DMS114 treated with DMSO at 0.1 percent for 48 hours (cell line): ENCODE data around the gene NFATC2IP.

ENCODE experiments used
- DNase-seq: peaks from one replicate; lab custom pipeline; 2025; ENCODE audit not compliant: unreplicated experiment; lab: John Stamatoyannopoulos, UW

The NFATC2IP gene

DNA sequence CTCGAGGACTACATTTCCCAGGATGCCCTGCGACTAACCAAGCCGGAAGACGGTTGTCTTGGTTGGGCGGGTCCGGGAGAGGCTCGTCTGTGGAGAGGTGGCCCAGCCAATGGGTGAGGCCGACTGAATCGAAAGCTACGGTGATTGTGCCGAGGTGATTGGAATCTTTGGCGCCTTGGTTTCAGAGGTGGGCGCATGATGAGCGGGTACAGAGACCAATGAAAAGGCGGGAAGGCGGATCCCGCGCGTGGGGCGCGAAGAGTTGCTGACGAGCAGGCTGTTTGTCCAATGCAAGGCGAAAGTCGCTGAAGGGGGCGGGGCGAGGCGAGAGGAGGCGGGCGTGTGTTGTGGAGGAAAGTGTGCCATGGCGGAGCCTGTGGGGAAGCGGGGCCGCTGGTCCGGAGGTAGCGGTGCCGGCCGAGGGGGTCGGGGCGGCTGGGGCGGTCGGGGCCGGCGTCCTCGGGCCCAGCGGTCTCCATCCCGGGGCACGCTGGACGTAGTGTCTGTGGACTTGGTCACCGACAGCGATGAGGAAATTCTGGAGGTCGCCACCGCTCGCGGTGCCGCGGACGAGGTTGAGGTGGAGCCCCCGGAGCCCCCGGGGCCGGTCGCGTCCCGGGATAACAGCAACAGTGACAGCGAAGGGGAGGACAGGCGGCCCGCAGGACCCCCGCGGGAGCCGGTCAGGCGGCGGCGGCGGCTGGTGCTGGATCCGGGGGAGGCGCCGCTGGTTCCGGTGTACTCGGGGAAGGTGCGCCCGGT, at the start of gene NFATC2IP:
TSS of gene NFATC2IP (plus strand) at position 290 of the 762 bp plus-strand sequence. CDS start at position 365, 75 bp downstream.
- peak; percentile 99 for DNase-seq

DNA sequence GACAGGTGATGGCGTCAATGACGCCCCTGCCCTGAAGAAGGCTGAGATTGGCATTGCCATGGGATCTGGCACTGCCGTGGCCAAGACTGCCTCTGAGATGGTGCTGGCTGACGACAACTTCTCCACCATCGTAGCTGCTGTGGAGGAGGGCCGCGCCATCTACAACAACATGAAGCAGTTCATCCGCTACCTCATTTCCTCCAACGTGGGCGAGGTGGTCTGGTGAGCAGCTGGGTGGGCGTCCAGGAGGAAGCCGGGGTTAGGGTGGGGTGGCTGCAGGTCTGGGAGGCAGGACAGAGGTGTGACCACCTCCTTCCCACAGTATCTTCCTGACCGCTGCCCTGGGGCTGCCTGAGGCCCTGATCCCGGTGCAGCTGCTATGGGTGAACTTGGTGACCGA, 48.9 kb upstream of the NFATC2IP start:
- DNase-seq, result no peak

DNA sequence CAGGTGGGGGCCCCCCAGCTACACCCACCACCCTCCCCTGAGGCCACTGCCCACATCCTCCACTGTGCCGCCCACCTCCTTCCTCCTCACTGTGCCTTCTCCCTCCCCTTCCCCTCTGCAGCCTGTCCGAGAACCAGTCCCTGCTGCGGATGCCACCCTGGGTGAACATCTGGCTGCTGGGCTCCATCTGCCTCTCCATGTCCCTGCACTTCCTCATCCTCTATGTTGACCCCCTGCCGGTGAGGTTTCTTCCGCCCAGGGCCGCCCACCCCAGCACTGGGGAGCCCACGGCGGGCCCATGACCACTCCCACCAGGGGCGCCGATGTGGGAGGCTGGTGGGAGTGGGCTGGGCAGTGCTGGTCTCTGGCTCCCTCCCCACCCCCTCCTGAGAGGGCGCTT, 47.8 kb upstream of the NFATC2IP start:
- DNase-seq, result no peak

DNA sequence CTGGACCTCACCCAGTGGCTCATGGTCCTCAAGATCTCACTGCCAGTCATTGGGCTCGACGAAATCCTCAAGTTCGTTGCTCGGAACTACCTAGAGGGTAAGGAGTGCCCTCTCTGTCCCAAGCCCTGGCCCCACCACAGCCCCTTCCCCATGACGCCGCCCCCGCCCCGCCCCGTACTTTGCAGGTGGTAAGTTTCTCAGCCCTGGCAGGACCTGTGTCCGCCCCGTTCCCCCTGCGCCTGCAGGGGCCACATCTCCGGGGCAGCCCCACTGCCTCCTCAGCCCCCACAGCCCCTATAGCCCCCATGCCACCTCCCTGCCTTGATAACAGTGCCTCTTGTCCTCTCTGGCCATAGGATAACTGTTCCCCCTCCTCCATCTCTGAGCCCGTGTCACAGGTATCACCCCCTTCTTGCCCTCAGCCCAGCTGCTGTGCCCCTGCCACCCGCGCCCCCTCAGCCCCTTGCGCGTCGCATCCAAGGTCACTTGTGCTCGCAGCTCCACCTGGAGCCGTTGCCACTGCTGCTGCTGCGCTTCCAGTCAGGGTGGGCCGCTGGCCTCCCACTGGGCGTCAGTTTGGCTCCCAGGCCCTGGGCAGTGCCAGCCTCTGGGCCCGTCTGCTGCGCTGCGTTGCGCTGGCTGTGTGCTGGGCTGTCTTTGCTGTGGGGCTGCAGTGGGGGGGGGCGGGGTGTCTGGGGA, 47.2 kb upstream of the NFATC2IP start:
- DNase-seq, result no peak

DNA sequence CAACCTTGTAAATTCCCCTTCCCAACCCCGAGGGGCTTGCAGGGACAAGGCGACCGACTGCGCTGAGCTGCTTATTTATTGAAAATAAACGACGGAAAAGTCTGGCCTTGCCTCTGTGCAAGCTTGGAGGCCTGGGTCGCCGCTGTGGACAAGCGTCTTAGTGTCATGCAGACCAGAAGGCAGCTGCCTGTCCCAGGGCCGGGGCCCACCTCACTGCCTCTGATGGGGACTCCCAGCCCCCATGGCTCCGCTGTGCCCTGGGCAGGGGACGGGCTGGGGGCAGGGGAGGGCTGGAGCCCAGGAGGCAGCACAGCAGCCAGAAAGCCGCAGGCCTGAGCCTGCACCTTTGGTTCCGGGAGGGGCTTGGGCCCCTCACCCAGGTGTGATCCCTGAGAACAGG, 46.4 kb upstream of the NFATC2IP start:
- DNase-seq, result no peak

DNA sequence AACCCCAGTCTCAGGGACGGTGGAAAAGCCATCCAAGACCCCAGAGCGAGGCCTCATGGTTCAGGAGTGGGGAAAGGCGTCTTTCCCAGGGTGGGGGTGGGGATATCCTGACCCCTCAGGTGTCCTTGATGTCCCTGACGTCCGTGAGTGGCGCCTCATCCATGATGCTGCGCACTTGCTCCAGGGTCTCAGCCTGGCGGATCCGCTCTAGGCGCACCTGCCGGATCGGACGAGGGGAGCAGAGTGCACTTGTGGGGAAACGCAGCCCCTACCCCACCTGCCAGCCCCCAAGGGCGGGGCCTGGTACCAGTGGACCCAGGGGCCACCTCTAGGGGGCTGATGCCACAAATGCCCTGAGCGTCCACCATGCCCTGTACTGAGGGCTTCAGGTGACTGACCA, 45.9 kb upstream of the NFATC2IP start:
- no peak for DNase-seq

DNA sequence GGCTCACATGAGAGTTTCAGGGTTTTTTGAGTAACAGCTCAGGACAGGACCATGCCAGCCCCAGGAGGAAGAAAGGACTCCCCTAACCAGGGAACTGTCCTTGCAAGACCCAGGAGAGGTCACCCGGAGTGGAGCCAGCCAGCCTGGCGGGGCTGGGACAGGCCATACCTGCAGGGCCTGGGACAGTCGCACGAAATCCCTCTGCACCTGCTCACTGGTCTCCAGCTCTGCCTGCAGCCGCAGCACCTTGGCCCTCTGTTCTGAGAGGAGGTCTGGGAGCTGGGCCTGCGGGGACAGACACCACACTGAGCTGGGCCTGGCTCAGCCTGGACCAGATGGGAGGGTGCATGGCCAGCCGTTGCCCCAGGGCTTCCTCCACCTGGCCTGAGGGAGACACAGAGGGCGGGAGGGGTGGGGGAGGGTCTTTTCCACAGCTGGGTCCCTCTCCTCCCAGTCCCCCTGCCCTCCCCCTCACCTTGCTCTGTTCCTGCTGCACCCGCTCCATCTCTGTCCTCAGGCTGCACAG, 45.4 kb upstream of the NFATC2IP start:
- DNase-seq, result no peak

DNA sequence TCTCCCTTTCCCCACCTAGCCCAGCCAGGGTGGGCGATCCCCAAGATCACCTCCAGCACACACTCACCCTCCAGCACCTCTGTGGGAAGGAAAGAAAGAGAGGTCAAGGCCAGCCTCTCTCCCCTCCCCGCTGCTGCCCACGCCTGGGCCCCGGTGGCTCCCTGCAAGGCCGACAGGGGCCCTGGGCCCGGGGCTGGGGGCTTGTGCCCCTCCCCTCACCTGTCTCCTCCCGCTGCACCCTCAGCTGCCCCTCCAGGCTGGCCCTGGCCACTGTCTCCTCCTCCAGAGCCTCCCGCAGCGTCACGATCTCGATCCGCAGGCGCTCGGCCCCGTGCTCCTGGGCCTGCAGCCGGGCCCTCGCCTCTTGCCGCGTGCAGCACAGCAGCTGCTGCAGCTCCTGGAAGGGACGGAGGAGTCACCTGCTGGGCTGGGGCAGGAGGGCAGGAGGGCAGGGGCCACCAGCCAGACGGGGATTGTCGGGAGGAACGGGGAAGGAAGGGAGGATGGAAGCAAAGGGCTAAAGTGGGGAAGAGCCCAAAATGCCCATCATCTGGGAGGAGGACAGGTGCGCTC, 44.9 kb upstream of the NFATC2IP start:
- no peak for DNase-seq

DNA sequence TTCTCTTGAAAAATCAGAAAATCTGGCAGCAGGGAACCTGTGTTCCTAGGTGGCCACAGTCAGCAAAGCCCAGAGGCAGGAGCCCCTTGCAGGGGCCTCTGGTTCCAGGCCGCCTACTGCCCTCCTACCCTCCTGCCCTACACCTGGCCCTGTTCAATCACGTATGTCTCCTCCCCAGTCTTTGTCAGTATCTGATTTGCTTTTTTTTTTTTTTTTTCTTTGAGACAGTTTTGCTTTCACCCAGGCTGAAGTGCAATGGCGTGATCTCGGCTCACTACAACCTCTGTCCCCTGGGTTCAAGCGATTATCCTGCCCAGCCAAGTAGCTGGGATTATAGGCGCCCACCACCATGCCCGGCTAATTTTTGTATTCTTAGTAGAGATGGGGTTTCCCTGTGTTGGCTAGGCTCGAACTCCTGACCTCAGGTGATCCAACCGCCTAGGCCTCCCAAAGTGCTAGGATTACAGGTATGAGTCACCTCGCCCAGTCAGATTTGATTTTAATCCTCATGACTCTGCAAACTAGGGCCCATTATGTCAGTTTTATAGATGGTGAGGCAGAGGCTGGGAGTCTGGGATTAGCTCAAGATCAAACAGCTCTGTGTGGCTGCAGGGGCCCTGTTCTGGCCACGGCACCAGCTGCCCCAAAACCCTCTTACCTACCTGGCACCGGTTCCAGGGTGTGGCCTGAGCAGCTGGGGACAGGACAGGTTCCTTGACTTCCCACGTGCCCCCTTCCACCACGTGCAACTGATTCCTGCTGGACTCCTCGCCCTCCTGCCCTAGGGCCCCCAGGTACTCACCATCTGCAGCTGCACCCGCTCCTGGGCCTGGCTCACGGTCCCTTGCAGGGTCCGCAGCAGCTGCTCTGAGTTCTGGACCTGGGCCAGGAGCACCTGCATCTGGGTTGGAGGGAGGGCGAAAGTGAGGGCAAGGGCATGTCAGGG, 40.4 kb upstream of the NFATC2IP start:
- no peak for DNase-seq

DNA sequence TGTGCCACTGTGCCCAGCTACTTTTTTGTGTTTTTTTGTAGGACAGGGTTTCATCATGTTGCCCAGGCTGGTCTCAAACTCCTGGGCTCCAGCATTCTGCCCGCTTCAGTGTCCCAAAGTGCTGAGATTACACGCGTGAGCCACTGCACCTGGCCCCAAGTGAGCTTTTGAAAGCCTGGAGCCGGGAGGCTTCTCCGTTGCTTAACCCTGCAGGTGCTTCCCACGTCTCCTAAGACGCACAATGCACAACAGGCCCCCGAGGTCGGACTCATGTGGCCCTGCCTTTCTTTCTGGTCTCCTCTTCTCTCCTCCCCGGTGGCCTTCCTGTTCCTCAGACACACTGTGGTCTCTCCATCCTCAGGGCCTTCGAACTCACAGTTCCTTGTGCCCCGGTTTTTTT, 38.2 kb upstream of the NFATC2IP start:
- no peak for DNase-seq

DNA sequence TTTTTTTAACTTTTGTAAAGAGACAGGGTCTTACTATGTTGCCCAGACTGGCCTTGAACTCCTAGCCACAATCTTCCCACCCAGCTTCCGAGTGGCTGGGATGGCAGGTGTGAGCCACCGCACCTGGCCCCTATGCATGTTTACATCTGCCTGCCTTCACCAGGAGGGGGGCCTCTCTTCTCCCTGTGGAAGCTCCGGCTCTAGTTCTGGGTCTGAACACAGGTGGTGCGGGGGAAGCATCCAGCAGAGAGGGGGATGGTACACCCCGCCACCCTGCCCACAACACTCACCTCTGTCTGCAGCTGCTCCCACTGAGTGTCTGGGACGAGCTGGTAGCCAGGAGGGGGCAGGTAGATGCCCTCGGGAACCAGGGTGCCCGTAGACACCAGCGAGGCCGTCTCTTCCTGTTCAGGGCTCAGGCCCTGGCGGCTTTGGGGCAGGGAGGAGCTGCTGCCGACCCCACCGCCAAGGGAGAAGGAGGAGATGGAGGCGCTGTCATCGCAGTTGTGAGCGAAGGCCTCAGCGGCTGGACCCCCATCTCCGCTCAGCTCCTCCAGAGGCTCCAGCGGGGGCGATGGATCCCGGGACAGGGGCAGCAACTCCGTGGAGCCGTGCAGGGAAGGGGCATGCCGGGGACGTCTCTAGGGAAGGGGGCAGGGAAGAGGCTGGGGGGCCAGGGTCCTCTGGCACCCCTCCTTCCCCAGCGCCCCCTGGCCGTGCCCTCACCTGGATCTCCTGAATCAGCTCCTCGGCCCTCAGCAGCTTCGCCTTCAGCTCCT, 36.6 kb upstream of the NFATC2IP start:
- no peak for DNase-seq

DNA sequence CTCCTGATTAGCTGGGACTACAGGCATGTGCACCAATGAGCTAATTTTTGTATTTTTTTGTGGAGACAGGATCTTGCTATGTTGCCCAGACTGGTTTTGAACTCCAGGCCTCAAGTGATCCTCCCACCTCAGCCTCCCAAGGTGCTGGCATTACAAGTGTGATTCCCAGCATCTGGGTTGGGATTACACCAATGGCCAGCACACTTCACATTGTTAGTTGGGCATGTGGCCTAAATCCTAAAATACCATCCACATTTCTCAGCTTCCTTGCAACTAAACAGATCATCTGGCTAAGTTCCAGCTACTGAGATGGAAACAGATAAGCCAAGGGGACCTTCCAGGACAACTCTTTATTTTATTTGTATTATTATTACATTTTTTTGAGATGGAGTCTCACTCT, 35.6 kb upstream of the NFATC2IP start:
- DNase-seq, result no peak

DNA sequence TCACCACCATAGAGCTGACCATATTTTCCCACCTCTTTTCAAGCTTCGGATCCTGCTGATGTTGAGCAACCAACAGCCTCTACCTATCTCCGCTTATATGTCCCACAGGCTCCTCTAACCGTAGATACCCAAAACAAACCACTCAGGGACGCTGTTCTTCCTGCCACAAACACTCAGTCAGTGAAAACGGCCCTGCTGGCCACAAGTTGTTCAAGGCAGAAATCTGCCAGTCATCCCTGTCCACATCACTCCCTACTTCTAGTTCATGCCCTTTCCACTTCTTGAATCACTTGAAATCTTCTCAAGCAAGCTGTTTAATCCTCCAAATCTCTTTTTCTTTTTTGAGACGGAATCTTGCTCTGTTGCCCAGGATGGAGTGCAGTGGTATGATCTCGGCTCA, 33.6 kb upstream of the NFATC2IP start:
- DNase-seq, result no peak

DNA sequence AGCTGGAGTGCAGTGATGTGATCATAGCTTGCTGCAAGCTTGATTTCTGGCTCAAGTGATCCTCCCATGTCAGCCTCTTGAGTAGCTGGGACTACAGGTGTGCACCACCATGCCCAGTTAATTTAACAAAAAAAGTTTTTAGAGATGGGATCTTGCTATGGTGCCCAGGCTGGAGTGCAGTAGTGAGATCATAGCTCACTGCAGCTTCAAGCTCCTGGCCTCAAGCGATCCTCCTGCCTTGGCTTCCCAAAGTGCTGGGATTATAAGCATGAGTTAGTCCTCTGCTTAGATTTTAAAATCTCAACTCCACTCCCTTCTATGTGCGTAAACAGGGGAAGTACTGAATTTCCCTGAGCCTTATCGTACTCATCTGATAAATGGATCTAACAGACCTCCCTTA, 32.0 kb upstream of the NFATC2IP start:
- no peak for DNase-seq

DNA sequence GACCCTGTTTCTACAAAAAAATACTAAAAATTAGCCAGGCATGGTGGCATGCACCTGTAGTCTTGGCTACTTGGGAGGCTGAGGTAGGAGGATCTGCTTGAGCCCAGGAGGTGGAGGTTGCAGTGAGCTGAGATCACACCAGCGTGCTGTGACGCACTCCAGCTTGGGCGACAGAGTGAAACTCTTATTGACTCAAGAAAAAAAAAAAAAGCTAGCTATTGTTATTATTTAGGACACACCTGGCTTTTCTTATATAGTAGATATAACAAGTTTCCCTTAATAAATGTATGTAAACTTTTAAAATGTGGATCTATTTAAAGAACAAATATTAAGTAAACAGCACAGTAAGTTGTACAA, 27.5 kb upstream of the NFATC2IP start:
- DNase-seq, result no peak

DNA sequence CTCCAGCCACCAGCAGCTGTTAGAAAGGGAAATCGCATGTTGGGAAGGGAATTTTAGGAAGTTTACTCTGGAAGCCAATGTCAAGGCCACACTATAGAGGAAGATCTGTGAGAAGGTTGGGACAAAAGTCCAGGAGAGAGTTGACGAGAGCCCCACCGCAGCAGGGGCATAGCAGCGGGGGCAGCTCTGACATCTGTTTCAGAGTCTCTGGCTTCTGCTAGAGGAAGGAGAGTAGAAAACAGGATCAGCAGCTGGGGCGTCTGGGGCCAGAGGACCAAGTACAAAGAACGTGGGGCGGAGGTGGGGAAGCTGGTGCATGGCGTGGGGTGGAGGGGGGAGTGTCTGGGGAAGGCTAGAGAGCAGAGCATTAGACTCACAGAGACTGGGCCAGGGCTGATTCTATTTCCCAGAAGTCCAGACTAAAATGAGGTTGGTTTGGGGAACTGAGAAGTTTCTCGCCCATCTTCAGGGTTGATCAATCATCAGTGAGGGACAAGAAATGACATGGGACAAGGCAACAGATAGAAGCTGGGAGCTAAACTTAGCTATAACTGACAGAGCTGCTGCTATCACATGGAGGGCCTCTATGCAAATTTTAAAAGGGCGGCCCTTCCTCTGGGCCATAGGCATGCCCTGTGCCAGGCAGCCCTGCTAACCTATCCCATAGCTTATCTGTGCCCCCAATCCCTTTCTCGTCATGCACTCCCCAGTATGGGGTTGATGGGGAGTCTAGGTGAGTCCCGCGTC, 26.9 kb upstream of the NFATC2IP start:
- no peak for DNase-seq

DNA sequence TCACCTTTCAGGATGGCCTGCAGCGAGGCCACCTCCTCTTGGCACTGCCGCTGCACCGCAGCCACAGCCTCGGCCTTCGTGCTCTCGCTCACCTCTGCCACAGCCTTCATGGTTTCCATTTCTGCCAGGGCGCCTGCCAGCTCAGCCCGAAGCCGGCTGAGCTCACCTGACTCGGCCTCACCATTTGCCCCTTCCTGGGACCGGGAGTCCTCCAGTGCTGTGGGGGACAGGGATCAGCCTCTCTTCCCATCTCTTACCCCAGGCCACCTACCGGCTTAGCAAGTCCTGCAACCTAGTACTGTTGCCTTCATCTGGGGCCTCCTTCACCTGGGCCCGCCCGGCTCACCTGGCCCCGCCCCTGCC, 26.4 kb upstream of the NFATC2IP start:
- no peak for DNase-seq

DNA sequence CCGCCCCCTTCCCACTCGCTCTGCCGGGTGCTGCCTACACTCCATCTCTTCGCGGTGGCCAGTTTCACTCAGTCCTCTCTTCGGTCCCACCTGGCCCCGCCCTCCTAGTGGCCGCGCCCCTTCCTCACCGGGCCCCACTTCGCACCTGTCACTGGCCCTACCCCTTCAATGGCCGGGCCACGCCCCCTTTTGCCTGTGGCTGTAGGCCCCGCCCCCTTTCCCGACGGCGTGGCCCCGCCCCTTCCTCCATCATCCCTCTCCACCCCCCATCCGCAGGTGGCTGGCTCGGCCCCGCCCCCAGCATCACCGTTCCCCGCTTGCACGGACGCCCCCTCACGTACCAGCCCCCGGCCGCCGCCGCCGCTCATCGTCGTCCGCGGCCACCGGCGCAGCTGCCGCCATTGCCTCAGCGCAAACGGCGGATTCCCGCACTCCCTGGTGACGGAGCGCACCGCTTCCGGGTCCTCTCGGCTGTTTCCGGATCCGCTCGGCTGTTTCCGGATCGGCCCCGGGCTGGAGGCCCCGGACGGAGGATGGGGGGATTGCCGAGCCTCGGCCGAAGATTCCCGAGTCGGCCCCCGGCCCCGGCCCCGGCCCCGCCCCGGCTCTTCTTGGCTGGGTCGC, 25.9 kb upstream of the NFATC2IP start, which contains the start of gene RABEP2:
TSS of gene RABEP2 (minus strand) at position 477 of the 624 bp plus-strand sequence. CDS start at position 402, 75 bp downstream.
- peak; percentile 64 for DNase-seq
